VCaP (cell line): ENCODE measurements around the gene SMOC2.

Experiments used
- H3K27ac ChIP-seq: fragments of 450-650 bp; 2 replicates; pipeline ENCODE4 v1.5.1; 2017
- TF ChIP-seq, protein P1 (sequence below): fragments of 450-650 bp; conservative IDR thresholded peaks from 2 replicates; pipeline ENCODE4 v1.5.1; 2017; ENCODE audit warnings: mild to moderate bottlenecking, moderate library complexity

The SMOC2 gene

DNA sequence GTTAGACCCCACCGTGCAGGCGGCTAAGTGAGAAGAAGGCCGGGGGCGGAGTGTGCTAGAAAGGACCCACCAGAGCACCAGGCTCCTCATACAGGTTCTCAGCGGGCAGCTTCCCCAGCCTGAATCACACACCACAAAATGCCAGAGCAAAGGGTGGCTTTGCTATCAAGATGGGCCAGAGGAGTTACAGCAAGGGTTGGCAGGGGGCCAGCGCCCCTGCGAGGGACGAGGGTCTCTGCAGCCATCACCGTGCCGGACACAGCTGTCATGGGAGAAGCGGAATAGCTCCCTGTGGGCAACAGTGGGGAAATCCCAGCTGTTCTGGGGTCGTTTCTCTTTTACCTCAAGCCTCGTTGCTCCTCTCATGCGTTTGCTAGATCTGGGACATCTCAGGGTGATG is 206.3 kb downstream of the SMOC2 start:
- TF ChIP-seq, protein P1, sequence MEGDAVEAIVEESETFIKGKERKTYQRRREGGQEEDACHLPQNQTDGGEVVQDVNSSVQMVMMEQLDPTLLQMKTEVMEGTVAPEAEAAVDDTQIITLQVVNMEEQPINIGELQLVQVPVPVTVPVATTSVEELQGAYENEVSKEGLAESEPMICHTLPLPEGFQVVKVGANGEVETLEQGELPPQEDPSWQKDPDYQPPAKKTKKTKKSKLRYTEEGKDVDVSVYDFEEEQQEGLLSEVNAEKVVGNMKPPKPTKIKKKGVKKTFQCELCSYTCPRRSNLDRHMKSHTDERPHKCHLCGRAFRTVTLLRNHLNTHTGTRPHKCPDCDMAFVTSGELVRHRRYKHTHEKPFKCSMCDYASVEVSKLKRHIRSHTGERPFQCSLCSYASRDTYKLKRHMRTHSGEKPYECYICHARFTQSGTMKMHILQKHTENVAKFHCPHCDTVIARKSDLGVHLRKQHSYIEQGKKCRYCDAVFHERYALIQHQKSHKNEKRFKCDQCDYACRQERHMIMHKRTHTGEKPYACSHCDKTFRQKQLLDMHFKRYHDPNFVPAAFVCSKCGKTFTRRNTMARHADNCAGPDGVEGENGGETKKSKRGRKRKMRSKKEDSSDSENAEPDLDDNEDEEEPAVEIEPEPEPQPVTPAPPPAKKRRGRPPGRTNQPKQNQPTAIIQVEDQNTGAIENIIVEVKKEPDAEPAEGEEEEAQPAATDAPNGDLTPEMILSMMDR: no peak

DNA sequence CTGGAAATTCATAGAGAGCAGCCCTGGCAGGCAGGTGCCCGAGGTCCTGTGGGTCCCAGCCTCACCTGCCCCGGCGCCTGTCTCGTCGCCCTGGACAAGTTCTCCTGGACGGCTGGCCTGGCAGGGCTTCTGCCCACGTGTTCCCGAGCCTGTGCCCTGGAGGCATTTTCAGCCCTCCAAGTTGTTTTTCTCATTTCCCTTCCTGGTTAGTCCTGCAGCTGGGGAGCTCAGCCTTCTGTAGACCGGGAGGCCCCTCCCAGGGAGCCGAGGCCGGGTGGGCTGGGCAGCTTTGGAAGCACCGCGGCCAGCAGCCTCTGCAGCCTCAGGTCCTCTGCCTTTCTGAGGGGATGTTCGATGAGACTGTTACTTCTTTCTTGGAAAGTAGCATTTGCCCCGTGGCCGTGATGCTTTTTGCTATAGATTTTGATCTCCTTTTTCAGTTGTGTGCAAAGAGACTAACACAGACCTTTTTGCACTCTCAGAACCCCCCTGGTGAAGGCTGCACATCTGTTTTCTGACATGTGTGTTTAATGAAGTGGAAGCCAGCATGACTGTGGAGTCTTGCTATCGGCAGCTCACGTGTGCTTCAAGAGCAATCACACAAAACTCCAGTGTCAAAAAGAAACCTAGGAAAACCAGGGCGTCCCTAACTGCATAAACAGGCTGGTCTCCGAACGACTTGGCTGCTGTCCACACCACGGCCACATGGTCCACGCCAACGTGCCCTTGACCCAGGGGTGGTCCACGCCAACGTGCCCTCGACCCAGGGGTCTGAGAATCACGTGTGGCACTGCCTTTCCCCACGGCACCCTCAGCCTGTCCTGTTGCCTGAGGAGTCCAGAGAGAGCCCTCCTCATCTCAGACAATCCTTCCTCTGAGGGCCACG is 207.5 kb downstream of the SMOC2 start:
- H3K27ac ChIP-seq: peak overlapping the region; percentile 97
- TF ChIP-seq, protein P1: no peak

More for the DNA sequence above, 206.3 kb downstream of the SMOC2 start:
- H3K27ac ChIP-seq: peak overlapping the region; percentile 97; the same call in 1 of the 2 replicates

DNA sequence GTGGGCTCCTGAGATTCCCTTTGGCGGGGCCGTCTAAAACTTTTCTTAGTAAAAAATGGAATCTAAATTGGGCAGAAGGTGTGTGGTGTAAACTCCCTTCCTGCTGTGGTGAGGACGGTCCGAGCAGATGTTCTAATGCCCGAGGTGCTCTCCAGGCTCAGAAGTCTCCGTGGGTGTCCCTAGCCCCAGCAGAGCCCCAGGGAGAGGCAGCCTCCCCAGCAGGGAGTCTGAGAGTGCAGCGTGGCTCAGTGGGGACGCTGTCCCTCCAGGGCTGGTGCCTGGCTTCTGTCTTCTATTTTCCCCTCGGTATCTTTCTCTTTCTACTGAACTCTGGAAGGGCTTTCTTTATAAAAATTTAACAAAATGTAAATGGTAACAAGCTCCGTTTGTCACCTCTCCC is 208.2 kb downstream of the SMOC2 start:
- peak overlapping the region; percentile 97 for H3K27ac ChIP-seq
- TF ChIP-seq, protein P1: no peak

DNA sequence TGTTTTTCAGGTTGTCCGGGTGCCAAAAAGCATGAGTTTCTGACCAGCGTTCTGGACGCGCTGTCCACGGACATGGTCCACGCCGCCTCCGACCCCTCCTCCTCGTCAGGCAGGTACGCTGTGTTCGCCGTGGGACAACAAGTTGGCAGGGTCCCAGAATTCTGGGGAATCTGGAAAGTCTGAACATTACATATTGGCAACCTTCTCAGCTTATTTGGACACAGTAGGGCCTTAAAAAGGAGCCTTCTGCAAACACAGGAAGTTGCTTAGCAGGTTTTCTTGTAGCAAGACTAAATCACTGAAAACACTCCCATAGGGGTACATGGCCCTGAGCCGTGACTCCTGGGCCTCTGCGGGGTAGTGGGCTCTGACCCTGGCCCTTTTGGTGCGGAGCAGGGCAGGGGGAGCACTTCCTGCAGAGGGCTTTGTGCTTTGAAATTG is 209.7 kb downstream of the SMOC2 start:
- TF ChIP-seq, protein P1: no peak
- H3K27ac ChIP-seq: peak overlapping the region; percentile 97

DNA sequence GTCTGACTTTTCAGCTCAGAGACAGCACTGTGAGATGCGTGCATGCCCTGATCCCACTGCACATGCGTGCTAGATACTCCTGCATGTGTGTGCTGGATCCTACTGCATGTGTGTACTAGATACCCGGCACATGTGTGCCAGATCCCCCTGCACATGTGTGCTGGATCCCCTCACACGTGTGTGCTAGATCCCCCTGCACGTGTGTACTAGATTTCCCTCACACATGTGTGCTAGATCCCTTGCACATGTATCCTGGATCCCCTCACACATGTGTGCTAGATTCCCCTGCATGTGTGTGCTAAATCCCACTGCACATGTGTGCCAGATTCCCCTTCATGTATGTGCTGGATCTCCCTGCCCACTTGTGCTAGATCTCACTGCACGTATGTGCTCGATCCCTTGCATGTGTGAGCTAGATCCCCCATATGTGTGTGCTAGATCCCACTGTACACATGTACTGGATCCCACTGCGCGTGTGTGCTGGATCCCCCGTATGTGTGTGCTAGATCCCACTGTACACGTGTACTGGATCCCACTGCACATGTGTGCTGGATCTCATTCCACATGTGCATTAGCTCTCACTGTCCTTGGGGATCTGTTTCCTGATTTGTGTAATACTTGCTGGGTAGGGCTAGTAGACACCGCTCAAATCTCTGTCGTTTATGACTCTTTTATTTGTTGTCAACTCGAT is 214.6 kb downstream of the SMOC2 start:
- no peak overlapping the region for H3K27ac ChIP-seq
- TF ChIP-seq, protein P1: no peak

DNA sequence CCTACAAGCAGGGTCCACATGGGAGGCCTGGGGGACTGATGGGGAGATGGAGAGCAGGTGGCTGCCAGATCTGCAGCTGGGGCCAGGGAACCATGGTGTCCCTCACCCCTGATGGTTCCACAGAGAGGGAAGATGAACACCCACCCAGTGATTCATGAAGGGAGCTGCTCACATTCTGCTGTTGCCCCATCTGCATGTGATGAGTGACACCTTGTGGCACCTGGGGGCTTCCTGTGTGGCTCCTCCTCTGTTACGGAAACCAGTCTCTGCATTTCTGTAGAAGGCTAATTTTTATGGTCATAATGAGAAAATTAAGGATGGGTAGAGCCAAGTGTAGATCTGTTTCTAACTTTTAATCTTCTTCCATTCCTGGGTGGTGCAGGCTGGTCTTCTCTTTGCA is 217.1 kb downstream of the SMOC2 start:
- TF ChIP-seq, protein P1: peak; percentile 25; the same call in 1 of the 2 replicates
- H3K27ac ChIP-seq: no peak overlapping the region

DNA sequence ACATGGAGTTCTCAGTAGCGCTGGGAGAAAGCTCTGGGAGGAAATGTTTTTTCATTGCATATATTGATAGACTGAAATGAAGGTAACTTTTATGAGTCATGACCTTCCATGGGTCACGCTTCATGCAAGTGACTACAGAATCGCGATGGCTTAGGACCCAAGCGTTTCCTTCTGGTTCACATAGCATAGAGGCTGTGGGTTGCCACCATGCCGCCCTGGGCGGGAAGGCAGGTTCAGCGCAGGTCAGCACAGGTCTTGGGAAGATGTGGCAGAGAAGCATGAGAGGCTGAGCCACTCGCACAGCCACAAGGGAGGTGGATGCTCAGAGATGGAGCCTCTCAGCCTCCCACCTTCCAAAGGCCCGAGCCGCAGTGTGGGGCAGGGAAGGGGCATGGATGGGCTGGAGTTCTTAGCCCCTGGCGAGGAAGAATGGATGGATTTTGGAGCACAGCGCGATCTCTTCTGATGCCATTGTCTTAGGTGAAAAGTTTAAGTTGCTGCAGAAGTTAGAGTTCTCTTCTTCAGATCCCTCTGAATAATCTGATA is 219.5 kb downstream of the SMOC2 start:
- TF ChIP-seq, protein P1: no peak
- no peak overlapping the region for H3K27ac ChIP-seq
